ENCODE results near the gene MRO.

- TF ChIP-seq POLR2A (IDR thresholded peaks at IDR 0.05; ENCODE audit: low read depth, low read length) (no peak), POLR2AphosphoS5 (IDR thresholded peaks at IDR 0.05; ENCODE audit: low read depth, low read length) (no peak), POU2F2 (IDR thresholded peaks at IDR 0.05; ENCODE audit: low read depth, low read length) (no peak), TAF1 (IDR thresholded peaks at IDR 0.05; ENCODE audit: low read depth, low read length) (no peak), PAX5 (IDR thresholded peaks at IDR 0.05; ENCODE audit: insufficient read depth, low read length, severe bottlenecking) (no peak), SPI1 (IDR thresholded peaks at IDR 0.05; ENCODE audit: low read depth, low read length) (no peak)
These were observed 69.9 kb downstream of the MRO start for GRCh38 chr18:50749945-50750344.
